NCI-H146 (cell line): ENCODE results near the gene CENPX.

Experiments
- DNase-seq: peaks from one replicate; lab custom pipeline; 2025; lab: John Stamatoyannopoulos, UW

Gene CENPX

DNA sequence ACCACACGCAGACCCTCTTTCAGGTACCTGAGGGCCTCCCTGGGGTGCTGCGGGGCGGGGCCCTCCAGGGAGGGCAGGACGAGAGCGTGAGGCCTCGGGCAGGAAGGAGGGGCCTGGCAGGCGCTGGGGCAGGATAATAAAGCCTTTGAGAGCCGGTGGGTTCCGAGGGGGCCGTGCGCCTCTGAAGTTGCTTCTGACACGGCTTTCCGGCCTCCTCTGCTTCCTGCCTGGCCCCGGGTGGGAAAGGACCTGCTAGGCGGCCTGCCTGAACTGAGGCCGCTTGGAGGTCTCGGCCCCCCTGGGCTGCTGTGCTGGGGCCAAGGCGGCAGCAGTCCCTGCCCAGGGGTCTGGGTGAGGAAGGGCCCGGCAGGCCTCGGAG is 10.4 kb downstream of the CENPX start:
- no peak for DNase-seq

DNA sequence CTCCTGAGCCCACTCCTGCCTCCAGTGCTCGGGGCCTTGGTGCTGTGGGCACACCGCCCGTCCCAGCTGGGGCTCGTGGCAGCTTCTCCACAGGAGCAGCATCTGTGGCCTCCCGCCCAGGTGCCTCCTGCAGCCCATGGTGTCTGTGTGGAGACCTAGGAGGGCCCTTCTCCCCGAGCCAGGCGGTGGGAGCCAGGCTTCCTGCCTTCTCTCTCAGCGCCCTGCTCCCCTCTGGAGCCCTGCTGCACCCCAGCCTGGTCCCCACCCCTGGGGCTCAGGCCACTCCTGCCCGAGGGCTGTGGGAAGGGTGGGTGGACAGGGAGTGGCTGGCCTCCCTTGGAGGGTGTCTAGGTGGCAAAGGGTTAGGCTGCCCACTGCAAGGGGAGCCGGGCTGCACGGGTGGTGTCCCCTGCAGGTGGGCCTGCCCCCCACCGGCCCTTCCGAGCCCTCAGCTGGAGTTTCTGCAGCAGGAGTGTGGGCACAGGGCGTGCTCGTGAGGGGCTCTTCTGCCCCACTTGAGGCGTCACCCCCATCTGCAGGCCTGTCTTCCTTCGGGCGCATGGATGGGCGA is 11.0 kb downstream of the CENPX start:
- no peak for DNase-seq

DNA sequence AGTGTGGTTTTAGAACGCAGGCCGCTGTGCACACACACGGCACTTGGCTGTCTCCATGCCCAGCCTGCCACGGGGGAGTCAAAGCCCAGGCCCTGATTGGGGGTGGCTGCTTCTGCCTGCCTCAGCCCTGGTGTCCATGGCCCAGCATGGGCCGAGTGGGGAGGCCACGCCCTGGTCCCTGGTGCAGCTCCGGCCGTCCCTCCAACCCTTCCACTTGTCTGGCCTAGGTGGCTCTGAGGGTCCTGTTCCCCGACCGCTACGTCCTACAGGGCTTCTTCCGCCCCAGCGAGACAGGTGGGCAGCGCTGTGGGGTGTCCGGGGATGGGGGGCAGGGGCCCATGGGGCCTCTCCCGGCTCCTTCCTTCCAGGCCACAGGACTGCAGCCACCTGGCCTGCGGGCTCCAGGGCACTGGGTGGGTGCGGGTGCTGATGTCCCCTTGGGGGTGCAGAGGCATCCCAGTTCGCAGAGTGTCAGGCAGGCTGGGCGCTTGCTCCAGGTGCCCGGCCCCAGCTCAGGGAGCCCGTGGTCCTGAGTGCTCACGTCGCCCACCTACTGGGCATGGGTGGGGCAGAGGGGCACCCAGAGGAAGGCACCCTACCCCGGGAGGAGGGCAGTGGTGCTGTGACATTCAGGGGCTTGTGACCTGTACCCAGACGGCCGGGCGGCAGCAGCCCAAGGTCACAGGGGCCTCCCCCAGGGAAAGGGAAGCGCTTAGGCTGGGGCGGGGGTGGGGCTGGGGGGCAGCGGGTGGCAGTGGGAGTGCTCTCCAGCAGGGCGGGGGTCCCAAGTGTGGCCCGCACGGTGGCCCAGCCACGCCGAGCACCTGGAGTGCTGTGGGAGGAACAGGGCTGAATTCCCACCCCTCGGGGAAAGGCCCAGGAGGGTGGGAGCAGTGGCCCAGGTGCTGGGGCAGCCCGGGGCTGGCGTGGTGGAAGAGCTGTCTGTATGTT is 11.8 kb downstream of the CENPX start:
- DNase-seq, result no peak

DNA sequence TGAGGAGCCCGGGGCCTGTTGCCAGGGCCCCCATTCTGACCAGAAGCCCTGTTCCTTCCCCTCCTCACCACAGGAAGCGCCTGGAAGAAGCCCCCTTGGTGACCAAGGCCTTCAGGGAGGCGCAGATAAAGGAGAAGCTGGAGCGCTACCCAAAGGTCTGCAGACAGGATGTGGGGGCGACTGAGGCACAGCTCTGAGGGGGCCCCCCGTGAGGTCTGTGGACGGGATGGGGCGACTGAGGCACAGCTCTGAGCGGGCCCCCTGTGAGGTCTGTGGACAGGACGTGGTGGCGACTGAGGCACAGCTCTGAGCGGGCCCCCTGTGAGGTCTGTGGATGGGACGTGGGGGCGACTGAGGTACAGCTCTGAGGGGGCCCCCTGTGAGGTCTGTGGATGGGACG is 13.3 kb downstream of the CENPX start:
- no peak for DNase-seq

DNA sequence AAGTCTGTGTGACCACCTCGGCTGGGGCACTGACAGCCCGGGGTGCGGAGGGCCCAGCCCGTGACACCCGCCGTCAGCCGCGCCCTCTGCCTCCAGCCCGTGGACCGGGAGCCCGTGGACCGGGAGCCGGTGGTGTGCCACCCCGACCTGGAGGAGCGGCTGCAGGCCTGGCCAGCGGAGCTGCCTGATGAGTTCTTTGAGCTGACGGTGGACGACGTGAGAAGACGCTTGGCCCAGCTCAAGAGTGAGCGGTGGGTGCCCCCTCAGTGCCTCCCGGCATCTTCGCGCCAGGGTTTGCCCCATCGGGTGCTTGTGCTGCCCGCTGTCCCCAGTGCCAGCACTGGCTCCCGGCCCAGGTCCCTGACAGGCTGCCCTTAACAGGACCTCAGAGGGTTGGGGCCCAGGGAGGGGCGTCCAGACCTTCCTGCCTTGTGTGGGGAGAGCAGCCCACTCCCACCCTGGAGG is 13.7 kb downstream of the CENPX start:
- DNase-seq, result no peak

DNA sequence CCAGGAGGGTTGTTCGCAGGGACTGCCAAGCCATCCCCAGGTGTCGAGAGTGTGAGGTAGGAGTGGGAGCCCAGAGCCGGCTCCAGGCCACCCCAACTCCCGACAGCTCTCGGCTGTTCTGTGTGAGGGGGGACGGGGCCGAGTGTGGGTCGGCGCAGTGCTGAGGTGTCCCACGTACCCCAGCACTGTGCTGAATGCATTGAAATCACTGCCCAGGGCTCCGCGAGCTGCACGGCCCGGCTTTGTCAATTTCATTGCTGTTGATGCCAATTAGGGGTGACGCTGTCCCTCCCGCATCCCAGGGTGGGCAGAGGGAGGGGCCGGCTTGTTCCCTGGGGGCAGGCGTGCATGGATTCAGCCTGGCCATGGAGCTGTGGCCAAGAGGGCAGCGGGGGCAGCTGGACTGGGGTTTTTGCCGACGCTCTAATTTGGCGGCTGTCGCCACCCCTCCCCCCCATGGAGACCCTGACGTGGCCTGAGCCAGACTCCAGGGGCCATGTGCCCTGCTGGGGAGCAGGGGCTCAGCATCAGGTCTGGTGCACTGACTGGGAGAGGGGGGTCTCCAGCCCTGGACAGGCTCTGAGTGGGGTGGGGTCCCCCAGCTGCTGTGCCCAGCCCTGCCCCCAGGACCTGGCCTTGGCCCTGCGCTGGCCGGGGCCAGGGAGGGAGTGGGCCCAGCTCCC is 14.3 kb downstream of the CENPX start:
- no peak for DNase-seq

DNA sequence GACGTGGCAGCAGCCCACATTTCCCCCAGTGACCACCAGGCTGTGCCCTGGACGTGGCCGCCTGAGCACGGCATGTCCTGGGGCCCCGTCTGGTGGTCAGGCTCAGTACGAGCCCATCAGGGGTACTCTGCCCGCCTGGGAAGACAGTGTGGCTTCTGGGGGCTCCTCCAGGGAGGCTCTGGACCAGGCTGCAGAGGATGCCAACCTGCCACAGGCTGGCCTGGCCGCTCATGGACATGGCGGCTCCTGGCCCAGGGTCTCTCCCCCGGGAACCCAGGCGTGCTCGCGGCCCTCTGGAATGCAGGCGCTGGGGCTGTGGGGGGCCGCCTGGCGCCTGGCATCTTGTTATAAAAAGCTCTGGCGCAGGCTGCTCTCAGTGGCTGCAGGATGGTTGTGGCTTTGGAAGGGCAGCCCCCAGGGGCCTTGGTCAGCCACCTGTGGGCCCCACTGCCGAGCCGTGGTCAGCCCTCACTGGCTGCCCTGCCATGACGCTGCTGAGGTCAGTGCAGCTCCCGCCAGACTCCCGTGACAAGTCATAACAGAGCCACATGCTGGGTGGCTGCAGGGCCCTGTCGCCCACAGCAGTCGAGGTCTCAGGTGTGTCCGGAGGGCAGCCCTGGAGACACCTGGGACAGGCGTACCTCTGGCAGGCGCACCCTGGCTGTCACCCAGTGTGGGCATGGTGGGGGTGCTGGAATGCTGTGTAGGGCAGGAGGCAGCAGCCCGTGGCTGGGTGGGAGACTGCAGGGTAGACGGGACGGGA is 15.0 kb downstream of the CENPX start:
- no peak for DNase-seq

DNA sequence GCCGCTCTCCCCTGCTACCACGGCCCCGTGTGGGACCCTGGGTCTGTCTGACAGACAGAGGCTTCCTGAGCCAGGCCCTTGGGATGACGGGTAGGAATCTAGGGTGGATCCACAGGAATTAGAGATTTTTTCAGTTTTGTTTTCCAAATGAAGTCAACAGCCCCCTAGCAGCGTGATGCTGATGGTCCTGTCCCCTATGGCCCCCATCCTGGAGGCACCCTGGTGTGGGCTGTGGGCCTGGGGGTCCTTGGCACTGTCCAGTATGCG is 15.5 kb downstream of the CENPX start:
- DNase-seq, result no peak

DNA sequence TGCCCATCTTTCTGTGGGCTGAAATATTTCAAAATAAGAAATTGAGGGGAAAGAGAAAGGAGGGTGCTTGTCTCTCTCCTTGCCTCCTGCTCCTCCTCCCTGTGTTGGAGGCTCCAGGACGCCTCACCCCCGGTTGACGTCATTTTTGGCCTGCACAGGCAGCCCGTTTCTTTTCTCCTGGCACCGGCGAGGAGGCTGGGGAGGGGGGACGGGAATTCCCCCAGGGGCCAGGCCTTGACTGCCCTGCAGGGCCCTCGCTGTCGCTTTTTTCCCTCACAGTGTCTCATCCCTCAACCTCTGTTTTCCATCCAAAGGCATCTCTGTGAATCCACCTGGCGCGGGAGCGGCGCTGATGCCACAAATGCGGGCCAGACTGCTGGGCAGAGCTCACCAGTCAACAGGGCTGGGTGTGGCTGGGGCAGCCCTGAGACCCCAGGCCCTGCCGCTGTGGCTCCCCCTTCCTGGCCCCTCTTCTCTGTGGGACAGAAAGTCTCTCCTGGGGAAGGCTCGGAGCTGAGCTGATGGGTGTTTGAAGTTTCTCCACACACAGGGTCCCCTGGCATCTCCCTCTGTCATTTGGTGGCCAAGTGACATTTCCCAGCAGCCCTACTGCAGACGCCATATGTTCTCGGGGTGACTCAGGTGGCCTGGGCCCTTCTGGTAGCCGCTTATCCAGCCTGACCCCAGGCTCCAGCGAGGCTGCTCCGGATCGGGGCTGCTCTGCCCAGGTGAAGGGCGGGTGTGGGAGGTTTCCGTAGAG is 16.0 kb downstream of the CENPX start:
- no peak for DNase-seq

DNA sequence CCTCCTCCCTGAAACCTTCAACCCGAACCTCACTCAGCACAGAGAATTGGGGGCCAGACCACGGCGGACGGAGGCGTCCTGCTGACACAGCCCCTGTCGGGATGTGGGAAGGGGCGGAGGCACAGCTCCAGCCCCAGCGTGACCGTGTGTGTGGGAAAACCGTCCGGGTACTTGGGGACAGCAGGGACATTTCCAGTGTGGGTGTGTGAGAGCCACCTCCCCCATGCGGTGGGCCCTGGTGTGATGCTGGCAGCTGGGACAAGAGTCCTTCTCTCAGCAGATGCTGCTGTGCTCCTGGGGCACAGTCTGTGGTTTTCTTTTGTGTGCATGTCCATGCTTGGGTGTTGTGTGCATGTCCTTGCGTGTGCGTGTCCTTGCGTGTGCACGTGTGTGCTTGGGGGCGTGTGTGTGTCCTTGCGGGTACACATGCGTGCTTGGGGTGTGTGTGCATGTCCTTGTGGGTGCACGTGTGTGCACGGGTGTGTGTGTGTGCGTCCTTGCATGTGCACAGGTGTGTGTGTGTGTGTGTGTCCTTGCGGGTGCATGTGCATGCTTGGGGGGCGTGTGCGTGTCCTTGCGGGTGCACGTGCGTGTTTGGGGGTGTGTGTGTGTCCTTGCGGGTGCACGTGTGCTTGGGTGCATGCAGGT is 16.9 kb downstream of the CENPX start:
- DNase-seq, result no peak

DNA sequence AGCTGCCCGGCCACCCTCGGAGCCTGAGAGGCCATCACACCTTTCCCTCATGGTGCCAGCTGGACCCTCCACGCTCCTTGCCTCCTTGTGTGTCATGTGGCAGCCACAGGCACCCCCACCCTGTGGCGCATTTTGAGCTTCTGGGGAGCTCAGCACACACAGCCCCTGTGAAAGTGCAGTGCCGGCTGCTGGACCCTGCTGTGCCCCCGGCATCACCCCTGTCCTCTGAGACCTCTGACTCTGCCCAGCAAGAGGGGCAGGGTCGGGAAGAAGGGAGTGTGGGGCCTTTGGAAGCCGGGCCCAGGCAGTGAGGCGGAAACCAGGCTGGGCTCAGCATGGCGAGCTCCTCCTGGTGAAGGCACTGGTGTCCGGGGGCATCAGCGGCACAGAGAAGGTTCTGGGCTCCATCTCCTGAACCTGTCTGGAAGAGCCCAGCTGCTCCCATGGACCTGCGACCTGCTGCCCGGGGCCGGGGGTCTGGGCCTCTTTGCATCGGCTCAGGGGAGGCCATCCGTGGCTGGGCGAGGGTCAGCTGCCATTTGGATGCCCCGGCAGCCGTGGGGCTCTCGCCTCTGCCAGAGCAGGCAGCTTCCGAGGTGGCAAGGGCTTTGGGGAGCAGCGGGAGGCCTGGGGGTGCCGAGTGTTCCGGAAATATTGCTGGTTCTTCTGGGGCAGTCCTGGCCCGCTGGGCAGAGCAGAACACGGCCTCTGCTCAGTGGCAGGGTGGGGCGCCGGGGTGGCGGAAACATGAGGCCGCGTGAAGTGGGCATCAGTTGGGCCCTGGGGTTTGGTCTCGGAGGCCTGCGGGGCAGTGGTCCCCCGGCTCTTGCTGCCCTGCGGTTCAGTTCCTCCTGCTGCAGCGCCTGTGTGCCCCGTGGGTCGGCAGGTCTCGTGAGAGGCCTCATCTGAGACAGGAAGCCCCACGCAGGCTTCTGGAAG is 17.9 kb downstream of the CENPX start:
- no peak for DNase-seq

DNA sequence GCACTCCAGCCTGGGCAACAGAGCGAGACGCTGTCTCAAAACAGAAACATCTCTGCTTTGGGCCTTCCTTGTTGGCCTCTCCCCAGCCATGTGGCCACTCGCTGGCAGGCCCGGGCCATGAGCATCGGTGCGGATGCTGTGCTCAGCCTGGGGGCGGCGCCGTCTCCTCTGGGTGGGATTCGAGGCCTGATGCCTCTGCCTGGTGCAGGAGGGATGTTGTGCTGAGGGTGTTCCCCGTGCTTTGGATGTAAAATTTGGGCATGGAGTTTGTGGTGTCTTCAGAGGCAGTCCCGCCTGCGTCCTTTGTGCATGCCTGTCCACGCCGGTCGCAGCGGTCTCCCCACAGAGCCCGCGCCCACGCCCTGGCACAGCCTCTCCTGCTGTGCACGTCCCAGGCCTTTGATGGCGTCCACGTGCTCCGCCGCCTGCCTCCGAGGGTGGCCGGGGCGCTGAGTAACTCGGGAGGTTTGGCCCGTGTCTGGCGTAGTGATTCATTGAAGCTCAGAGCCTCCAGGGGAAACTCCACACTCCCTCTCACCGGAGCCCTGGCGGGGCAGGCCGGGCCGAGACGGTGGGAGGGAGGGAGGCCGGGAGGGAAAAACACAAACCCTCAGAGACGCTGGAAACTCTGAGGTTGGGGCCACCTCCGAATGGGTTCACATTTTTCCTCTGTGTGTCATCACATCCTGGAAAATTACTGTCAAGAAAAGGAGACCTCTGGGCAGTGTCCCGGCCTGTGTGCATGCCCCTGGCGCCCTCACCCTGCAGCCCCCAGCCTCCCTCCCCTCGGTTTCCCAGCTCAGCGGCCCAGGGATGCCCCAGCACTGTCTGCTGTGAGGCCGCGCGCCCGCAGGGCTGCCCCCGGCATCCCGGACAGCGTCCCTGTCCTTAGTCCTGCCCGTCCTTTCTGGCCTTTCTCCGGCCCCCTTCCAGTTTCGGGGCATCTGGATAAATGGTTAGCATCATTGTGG is 19.0 kb downstream of the CENPX start:
- DNase-seq, result no peak

DNA sequence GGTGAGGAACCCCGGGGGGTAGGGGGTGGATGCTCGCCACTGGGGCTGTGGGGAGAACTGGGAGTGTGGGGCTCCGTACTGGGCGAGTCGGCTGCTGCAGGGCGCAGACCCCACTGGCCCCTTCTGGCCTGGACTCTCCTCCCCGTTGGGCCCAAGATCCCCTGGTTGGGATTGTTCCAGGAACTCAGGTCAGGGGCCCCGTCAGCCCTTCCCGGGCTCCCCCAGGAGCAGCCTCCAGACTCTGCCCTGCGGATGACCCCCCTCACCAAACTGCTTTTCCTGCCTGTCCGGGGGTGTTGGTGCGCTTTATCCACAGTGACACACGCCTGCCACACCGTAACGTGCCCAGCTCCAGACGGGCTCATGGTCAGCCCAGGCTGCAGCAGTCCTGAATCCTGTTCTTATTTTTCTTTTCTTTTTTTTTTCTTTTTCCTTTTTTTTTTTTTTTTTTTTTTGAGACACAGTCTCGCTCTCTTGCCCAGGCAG is 21.1 kb downstream of the CENPX start:
- no peak for DNase-seq

DNA sequence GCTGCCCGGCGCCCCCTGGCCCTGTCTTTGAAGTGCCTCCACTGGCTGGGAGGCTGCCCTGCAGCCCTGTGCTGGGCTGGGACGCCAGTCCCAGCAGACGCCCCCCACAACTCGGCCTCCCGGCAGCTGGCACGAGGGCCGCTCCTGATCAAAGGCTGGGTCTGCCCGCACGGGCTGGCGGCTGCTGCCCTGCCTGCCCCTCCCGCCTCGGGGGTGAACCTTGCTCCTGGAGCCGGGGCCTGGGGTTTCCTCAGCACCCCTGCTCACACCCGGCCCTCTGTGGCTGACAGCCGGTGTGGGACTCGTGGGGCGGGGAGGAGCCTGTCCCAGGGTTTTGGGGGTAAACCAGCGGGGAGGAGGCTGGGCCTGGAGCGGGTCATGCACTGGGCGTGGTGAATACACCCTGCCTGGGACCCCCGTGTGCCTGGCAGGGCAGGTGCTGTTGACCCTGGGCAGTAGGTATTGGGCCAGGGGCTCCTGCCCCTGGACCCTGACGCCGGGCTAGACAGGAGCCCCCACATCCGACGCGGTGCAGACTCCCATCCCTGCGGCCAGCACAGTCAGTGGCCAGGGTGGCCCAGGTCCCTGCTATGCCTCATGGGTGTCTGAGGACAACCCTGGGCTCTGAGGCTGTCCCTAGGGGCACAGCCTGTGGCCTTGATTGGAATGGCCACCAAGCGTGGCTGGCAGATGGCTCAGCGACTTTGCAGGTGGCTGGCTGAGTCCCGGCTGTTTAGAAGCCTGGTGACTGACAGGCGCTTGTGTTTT is 21.7 kb downstream of the CENPX start:
- no peak for DNase-seq

DNA sequence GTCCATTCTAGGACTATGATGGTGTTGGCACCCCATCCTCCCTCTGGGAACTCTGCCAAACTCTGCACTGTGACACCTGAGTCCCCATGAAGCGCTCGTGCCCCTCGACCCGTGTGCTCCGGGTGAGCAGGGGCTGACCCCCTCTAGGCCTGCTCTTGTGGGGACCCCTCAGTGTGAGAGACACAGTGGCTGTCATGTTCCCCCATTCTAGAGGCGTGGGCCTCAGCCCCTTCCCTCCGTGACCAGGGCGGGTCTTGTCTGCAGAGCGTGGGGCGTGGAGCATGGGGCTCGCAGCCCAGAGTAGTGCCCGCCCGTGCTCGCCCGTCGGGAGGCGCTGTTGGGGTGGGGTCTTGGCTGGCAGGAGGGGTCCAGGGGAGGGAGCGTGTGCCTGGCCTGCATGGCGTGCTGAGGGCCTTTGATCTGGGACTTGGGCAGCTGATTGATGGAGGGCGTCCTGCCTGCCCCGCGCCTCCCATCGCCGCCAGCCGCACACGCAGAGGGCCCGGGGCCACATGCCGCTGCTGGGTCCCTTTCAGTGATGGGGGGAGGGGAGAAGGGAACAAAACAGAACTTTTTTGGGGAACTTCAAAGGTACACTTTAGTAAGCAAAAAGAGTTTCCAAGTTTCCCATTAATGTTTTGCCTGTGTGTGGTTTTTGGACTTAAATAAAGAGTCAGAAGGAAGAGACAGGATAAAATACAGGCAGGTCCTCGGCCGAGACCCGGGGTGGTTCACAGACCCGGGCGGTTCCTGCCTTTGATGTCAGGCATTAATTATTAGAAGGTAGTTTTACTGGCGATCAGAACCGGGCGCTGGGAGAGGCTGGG is 22.5 kb downstream of the CENPX start:
- DNase-seq, result no peak

DNA sequence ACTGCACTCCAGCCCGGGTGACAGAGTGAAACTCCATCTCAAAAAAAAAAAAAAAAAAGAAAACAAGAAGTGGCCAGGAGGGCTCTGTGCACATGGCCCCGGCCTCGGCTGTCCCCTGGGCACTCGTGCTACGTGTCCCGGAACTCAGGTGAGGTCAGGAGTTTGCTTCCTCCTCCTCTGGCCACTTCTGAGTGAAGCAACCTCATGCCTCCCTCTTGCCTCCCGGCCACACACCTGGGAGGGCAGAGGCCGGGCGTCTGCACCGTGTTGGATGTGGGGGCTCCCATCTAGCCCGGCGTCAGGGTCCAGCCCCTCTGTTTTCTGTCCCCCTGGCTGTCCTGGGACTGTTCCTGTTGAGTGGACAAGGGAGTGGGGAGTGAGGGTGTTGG is 23.1 kb downstream of the CENPX start:
- no peak for DNase-seq
